ENCODE measurements around the gene ACADS. TPM values are rescaled to one million over a fixed set of nuclear protein-coding genes. Genes with fewer than 3 reads are reported as not detected.

Gene ACADS
- total RNA-seq, 1 donor from 2014 or later: 11.7 TPM

DNA sequence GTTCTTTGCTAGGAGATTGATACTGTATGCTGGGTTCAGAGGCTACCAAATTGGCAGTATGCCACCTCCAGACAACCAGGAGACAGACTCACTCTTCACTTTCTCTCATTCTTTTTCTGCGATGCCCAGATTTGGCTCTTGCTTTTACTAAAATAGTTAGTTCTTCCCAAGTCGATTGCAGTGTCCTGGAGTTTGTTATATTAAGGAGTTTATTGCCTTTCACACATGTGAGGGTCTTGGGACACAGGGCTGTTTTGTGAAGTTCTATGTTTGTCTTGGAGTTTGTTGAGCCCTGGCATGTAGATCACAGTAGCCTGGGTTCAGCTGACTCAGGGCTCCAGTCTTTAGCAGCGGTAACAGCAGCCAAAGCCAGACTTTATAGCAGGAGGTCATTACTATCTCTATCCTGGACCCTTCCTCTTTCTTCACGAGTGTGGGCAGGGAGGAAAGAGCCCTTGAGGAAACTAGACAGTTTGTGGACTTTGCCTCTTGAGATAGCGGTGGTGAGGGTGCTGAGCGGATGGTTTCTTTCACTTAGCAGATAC is 37.0 kb upstream of the ACADS start:
- Mint-ChIP-seq H3K4me1 (ENCODE audit: low read depth) (peaks cover 47% of the 10 kb centered on the region), H3K27ac (peak overlapping the region; percentile 74)

DNA sequence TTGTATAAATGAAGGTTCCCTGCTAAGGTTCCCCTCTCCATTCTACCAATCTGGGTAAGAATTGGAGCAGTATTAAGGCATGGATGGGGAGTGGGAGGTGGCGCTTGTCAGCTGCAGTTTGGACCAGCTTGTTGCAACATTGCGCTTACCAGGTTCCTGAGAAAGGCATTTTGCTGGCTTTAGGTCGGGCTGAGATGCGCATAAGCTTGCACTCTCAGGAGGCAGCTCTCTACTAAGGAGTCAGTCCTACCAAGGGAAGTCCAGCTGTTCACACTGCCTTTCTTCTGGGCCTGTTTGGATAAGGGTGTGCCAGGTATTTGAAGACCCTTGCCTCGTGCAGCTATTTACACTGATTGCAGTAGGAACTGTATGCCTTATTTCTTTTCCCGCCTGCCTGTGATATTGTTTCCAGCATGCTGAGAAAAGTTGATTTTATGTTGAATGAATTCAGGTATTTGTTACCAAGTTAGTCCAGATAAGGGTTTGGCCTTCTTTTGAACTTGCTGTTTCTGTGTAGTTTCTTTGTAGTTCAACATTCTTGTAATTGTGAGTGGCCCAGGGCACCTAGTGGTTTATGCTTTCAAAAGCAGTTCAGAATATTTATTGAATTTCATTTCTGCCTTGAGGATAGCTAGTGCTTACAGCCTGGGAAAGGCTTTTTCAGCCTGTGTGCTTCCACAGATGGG is 36.1 kb upstream of the ACADS start:
- Mint-ChIP-seq H3K9me3 (ENCODE audit: low read depth) (no peaks in the 10 kb centered on the region), H3K4me1 (ENCODE audit: low read depth) (peaks cover 47% of the 10 kb centered on the region), H3K27ac (peak overlapping the region; percentile 74), H3K27me3 (no peaks in the 10 kb centered on the region), H3K36me3 (ENCODE audit: insufficient read depth) (peaks cover 5% of the 10 kb centered on the region), H3K4me3 (ENCODE audit: low read depth) (peak overlapping the region; percentile 76)
- no peak for DNase-seq (ENCODE audit: low spot score, unreplicated experiment)
- TF ChIP-seq, protein P1, sequence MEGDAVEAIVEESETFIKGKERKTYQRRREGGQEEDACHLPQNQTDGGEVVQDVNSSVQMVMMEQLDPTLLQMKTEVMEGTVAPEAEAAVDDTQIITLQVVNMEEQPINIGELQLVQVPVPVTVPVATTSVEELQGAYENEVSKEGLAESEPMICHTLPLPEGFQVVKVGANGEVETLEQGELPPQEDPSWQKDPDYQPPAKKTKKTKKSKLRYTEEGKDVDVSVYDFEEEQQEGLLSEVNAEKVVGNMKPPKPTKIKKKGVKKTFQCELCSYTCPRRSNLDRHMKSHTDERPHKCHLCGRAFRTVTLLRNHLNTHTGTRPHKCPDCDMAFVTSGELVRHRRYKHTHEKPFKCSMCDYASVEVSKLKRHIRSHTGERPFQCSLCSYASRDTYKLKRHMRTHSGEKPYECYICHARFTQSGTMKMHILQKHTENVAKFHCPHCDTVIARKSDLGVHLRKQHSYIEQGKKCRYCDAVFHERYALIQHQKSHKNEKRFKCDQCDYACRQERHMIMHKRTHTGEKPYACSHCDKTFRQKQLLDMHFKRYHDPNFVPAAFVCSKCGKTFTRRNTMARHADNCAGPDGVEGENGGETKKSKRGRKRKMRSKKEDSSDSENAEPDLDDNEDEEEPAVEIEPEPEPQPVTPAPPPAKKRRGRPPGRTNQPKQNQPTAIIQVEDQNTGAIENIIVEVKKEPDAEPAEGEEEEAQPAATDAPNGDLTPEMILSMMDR (IDR thresholded peaks at IDR 0.05; ENCODE audit: unreplicated experiment): no peak

More for the DNA sequence above, 37.0 kb upstream of the ACADS start:
- Mint-ChIP-seq H3K27me3 (no peaks in the 10 kb centered on the region), H3K4me3 (ENCODE audit: low read depth) (peak overlapping the region; percentile 76), H3K36me3 (ENCODE audit: insufficient read depth) (peaks cover 3% of the 10 kb centered on the region), H3K9me3 (ENCODE audit: low read depth) (no peaks in the 10 kb centered on the region)
- DNase-seq (ENCODE audit: low spot score, unreplicated experiment): no peak
- TF ChIP-seq, protein P1 (IDR thresholded peaks at IDR 0.05; ENCODE audit: unreplicated experiment): no peak

DNA sequence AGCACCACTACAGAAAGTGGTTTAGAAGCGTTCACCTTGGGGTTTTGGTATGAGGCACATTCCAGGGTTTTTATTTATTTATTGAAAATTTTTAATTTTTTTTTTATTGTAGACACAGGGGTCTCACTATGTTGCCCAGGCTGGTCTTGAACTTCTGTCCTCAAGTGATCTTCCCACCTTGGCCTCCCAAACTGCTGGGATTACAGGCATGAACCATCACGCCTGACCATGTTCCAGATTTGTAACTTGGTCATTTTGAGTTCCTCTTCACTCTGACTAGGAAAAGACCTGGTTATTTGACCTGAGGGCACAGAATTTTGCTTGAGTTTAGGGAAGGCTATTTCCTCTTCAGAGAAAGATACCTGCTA is 35.6 kb upstream of the ACADS start:
- H3K27ac Mint-ChIP-seq: peak overlapping the region; percentile 74
- H3K36me3 Mint-ChIP-seq (ENCODE audit: insufficient read depth): peaks cover 10% of the 10 kb centered on the region
- H3K9me3 Mint-ChIP-seq (ENCODE audit: low read depth): no peaks in the 10 kb centered on the region
- H3K27me3 Mint-ChIP-seq: no peaks in the 10 kb centered on the region
- TF ChIP-seq, protein P1 (IDR thresholded peaks at IDR 0.05; ENCODE audit: unreplicated experiment): no peak
- H3K4me3 Mint-ChIP-seq (ENCODE audit: low read depth): no peak overlapping the region
- no peak for DNase-seq (ENCODE audit: low spot score, unreplicated experiment)
- peaks cover 47% of the 10 kb centered on the region for H3K4me1 Mint-ChIP-seq (ENCODE audit: low read depth)

DNA sequence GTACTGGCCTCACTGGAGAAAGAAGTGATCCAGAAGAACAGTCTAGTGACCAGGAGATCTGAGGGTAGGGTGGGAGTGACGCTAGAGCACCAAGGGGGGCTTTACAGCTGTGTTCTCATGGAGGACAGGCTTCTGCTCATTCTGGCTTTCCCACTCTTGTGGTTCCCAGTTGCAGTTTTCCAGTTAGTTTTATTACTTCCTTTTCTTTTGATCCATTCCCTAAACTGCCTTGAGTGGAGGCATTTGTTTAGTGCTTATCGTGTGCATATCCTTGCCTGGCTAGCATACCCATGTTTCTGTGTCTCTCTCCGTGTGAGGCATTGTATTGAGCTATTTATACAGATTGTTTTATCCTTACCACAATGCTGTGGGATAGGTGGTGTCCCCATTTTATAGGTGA is 34.6 kb upstream of the ACADS start:
- H3K9me3 Mint-ChIP-seq (ENCODE audit: low read depth): no peaks in the 10 kb centered on the region
- TF ChIP-seq, protein P1 (IDR thresholded peaks at IDR 0.05; ENCODE audit: unreplicated experiment): no peak
- no peak for DNase-seq (ENCODE audit: low spot score, unreplicated experiment)
- H3K27ac Mint-ChIP-seq: no peak overlapping the region
- H3K4me3 Mint-ChIP-seq (ENCODE audit: low read depth): no peak overlapping the region
- H3K36me3 Mint-ChIP-seq (ENCODE audit: insufficient read depth): peaks cover 13% of the 10 kb centered on the region
- peaks cover 47% of the 10 kb centered on the region for H3K4me1 Mint-ChIP-seq (ENCODE audit: low read depth)
- H3K27me3 Mint-ChIP-seq: no peaks in the 10 kb centered on the region

DNA sequence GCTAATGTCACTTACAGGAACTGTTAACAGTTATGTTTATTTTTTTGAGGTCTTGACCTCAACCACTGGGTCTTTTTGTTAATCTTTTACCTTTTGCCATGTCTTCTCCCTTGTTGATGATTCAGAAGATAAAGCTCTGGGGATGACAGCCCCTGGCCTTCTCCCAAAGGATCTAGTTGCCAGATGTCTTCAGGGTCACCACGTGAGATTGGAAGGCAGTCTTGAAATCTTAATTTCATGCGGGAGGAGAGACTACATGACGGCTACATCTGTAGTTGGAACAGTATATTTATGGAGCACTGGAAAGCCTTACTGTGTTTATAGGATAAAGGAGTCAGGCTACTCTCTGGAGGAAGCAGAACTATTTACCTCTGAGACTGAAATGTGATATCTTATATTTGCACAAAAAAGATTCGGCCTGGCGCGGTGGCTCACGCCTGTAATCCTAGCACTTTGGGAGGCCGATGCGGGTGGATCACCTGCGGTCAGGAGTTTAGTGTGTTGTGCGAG is 33.0 kb upstream of the ACADS start:
- no peak overlapping the region for H3K4me3 Mint-ChIP-seq (ENCODE audit: low read depth)
- H3K27me3 Mint-ChIP-seq: no peaks in the 10 kb centered on the region
- no peaks in the 10 kb centered on the region for H3K9me3 Mint-ChIP-seq (ENCODE audit: low read depth)
- H3K36me3 Mint-ChIP-seq (ENCODE audit: insufficient read depth): peaks cover 24% of the 10 kb centered on the region
- DNase-seq (ENCODE audit: low spot score, unreplicated experiment): no peak
- H3K4me1 Mint-ChIP-seq (ENCODE audit: low read depth): peaks cover 47% of the 10 kb centered on the region
- TF ChIP-seq, protein P1 (IDR thresholded peaks at IDR 0.05; ENCODE audit: unreplicated experiment): no peak
- no peak overlapping the region for H3K27ac Mint-ChIP-seq
